Left hindlimb (tissue), 1 donor: ENCODE results near the gene ZFPL1.
A peak's percentile ranks its signal among the peaks of the same experiment; 100 is the strongest.

Source experiments
- DNase-seq: peaks from one replicate; pipeline ENCODE4 v3.0.0-alpha.2; 2018

The ZFPL1 gene

DNA sequence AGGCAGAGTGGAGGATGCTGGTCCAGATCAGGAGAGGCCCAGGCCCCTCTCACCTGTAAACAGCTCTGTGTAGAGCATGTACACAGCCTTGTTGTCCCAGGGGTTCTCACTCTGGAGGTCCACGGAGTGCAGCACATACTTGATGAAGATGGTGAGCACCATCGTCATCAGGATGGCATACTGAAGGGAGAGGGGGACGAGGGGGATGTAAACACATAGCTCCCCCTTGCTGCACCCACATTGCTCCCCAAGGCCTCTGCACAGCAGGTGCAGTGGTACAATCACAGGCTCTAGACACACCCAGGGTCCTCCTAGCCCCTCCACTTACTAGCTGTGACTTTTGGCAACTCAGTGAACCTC, 47.4 kb downstream of the ZFPL1 start:
- no peak for DNase-seq

DNA sequence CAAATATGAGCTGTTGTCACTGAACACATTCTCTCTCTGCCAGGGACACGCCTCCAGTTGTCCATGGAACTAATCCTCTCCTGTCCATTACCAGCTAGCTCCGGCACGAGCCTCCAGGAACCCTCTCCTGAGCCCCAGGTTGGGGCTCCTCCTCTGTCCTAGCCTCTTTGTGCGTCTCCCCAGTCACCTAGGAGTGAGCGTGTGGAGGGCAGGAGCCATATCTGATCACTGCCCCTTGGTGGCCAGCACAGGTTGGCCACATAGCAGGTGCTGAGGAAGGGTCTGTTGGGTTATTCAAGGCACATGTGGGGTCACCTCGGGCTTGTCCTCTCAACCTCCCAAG, 47.8 kb downstream of the ZFPL1 start:
- no peak for DNase-seq

DNA sequence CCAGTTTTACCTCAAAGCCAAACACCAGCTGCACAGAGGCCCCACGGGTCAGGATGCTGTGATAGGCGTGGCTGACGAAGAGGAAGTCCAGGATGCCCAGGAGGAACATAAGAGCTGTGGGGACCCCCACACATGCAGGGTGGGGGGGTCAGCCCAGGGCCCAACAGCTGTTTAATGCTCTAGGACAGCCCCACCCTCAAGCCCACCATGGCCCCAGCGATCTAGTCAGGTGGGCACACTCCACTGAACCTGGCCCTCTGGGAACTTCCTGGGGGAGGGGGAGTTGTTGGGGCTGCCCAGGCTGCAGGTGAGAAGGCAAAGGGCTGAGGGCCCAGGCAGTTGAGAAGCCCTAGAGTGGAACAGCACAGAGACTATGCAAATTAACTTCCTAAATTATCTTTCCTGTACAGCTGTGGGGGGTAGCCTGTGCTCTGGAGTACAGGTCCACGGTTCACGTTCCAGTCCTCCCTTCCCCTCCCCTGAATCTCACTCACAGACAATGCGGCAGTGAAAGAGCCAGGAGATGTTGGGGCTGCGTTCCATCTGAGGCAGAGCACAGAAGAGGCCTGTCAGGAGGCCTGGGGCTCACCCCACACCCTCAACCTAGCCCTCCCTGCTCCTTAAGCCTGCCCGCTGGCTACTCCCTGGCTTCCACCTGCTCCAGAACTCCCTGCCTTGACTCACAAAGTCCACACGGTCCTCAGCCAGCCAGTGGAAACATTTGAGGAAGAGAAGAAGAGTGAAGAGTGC, 48.4 kb downstream of the ZFPL1 start:
- DNase-seq: no peak

DNA sequence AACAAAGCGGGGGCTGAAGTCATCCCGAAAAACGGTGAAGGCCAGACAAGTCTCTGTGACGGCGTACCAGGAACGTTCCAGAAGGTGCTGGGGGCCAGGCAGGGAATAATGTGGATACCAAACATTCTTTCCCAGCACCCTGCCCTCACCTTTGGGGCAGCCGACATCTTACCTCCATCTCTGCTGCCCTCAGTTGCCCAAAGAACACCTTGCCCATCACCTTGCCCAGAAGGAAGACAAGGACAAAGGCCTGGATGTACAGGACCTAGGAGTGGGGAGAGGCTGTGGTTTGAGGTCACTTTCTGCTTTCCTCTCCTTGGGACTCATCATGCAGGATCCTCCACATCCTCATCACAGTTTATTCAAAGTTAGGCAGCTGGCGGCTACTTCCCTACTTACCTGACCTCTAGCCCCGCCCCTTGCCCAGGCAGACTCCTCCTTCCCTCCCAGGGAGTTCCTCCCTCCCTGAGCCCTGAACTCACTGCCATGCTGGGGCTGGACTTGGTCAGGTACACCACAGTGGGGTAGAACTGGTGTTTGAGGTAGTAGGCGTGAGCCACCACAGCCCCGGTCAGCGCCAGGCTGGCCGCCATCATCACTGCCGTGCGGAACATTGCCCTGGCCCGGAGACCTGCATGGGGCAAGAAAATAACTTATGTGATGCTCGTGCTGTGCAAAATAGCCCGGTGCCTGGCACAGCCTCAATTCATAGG, 49.1 kb downstream of the ZFPL1 start:
- no peak for DNase-seq

DNA sequence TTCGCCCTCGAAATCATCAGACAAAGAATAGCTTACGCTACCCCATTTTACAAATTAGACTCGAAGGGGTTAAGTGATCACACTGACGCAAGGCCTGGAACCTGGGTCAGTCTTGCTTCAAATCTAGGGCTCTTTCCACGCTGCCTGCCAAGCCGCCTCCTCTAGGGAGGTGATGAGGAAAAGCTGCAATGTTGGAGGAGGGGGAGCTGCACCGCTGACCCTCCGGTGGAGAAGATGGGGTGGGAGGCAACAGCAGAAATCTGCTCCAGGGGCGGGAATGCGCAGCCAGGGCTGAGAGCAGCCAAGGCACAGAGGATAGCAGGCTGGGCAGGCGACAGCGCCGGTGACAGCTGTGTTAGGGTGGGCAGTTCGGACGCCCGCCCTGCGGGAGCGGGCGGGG, 49.7 kb downstream of the ZFPL1 start:
- peak; percentile 77 for DNase-seq

DNA sequence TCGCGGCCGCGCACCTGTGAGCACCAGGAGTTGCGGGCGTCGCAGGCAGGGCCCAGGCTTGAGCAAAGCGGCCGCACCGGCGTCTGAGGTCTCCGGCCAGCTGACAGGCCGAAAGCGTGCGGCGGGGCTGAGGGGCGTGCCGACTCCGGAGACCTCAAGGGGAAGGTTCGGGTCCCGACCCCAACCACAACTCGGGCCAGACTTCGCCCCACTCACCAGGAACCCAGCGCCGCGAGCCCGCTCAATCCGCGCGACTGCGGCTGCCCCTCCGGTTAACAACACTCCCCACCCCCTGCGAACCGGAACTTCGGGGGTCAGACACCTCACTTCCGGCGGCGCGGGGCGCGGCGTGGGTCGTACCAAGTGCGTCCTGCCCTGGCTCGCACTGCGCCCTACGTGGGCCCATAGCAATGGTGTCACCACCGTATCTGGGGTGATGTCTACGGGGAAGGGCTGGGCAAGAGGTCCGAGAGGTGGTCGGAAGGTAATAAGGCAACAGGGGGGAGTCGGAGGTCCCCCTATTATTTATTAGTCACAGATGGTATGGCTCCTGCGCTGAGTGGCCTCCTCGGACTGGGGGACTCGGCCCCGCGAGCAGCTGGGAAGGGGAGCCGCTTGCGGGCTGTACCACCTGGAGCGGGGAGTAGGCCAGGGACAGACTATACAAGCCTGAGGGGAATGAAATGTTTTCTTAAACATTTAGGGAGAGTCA, 50.4 kb downstream of the ZFPL1 start, which contains the start of gene SYVN1:
Gene SYVN1 (minus strand): TSS at position 280 of the 712 bp plus-strand sequence. CDS start 918 bp downstream, outside the sequence.
- DNase-seq: peak; percentile 94

DNA sequence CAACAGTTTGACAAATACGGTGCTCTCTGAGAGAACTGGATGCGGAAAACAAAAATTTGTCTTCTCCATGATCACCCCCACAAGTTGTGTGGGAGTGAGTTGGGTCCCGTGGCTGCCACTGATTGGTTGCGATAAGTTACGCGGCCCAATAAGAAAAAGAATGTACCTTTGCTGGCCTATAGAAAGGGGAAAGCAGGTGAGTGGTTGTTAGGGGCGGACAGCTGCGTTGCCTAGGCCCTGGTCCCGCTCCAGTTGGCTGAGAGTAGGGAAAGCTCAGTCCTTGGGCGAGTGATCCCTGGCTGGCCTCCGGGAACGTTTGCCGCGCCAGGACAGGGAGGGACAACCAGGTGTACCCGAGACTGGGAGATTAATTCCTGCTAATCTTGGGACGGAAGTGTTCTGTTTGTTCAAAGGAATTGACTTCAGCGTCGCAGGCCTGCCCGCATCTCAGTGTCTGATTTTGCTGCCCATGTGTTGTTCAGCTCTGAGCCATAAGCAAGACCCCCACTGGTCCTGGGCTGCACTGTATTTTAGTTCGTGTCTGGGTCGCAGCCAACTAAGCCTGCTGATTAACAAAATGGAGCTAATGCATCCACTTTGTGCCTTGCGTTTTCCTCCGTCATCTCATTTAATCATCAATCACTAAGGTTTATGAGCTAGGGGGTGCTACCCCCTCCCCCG, 51.1 kb downstream of the ZFPL1 start:
- DNase-seq: peak; percentile 92

DNA sequence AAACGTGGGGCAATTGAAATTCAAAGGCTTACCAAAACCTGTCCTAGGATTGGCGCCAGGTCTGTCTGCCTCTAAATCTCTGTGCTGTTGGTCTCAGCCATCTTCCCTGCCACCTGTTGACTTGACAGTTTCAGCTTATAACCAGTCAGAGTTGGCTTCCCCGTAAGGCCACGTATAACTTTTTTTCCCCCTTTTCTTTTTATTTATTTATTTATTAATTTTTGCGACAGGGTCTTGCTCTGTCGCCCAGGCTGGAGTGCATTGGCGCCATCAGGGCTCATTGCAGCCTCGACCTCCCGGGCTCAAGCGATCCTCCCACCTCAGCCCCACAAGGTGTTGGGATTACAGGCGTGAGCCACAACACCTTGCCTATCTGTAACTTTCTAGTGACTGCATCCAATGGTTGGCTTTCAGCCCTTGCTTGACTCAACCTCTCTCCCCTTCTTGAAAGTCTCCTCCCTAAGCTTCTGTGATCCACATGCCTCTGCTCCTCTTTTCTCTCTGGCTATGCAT, 51.7 kb downstream of the ZFPL1 start:
- DNase-seq: no peak

DNA sequence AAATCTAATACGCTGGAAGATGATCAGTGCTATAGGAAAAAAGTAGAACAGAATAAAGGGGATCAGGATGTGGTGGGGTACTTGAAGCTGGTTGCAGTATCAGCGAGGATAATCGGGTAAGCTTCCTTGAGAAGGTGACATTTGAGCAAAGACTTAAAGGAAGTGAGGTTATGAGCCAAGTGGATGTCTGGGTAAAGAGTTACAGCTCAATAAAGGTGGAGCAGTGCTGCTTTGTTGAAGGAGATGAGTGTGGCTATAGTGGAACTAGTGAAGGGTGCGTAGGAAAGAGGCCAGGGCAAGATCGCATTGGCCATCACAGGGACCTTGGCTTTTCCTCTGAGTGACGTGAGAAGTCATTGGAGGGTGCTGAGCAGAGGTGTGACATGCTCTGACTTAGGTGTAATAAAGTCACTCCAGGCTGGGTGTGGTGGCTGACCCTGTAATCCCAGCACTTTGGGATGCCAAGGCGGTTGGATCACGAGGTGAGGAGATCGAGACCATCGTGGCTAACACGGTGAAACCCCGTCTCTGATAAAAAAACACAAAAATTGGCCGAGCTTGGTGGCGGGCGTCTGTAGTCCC, 52.6 kb downstream of the ZFPL1 start:
- DNase-seq: no peak
